ENCODE results near the gene VPS45. TPM values are rescaled to one million over a fixed set of nuclear protein-coding genes. Genes with fewer than 3 reads are reported as not detected.

The VPS45 gene
- total and polyA plus RNA-seq, 3 donors from 2014 or later, result 28.4 to 50.7 (median 50.3) TPM

DNA sequence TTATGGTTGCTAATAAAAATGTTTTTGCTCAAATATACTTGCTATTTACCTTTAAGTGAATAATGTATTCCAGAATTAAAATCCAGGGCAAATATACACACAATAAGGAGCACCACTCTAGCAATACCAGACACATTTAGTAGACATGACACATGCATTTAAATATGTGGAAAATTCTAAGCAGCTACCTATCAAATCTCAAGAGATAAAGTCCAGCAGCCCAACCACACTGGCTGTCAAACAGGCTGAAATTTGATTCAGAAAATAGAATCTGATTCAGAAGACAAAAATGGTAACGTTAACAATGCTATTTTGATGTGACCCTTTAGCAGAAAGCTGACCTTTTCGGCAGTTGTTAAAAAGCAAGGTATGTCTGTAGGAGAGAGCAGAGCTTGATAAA, 124.4 kb downstream of the VPS45 start:
- intact Hi-C loops (cut with DNase I; ENCODE audit: low total_unique reads), result no loop called here
- DNase-seq, result no peak

GRCh38 chr1:150194381-150195031, 126.9 kb downstream of the VPS45 start:
- H3K4me1 ChIP-seq, result no peaks in the 10 kb centered on the region
- no peak overlapping the region for H3K4me3 ChIP-seq
- H3K27me3 ChIP-seq, result no peaks in the 10 kb centered on the region
- TF ChIP-seq POLR2A (IDR thresholded peaks at IDR 0.05), result no peak
- TF ChIP-seq CTCF (IDR thresholded peaks at IDR 0.05), result no peak
- no peak for DNase-seq
- H3K9me3 ChIP-seq, result no peaks in the 10 kb centered on the region
- intact Hi-C loops (cut with DNase I; ENCODE audit: low total_unique reads), result no loop called here
- H3K27ac ChIP-seq, result no peak overlapping the region
- no peaks in the 10 kb centered on the region for H3K36me3 ChIP-seq (ENCODE audit: low read depth, missing control alignments)
- 74 to 76% methylated on average over 4 of the region's 4 CpGs for WGBS, 2 donors

More for the DNA sequence above, 124.4 kb downstream of the VPS45 start:
- TF ChIP-seq POLR2A (IDR thresholded peaks at IDR 0.05), result no peak
- no peak for TF ChIP-seq CTCF (IDR thresholded peaks at IDR 0.05)
- Histone ChIP-seq H3K9me3 (no peaks in the 10 kb centered on the region), H3K27ac (no peak overlapping the region), H3K4me3 (no peak overlapping the region), H3K27me3 (no peaks in the 10 kb centered on the region), H3K36me3 (ENCODE audit: low read depth, missing control alignments) (no peaks in the 10 kb centered on the region), H3K4me1 (no peaks in the 10 kb centered on the region)
- WGBS, 2 donors, result 54 to 62% methylated on average over 2 of the region's 2 CpGs

Other genes with a start within 250 kb of the VPS45 start
- 10 to 100 TPM; 30.6 to 33.5 TPM for gene BOLA1, start 168.2 kb upstream of the VPS45 start, total RNA-seq
- 16.7 TPM for gene BOLA1, start 168.2 kb upstream of the VPS45 start, polyA plus RNA-seq (ENCODE audit: insufficient read depth, low read depth, low replicate concordance)
- 1 to 10 TPM; 1.4 to 1.7 TPM for gene SV2A, start 149.9 kb upstream of the VPS45 start, total RNA-seq
- 2.3 TPM for gene SV2A, start 149.9 kb upstream of the VPS45 start, polyA plus RNA-seq (ENCODE audit: insufficient read depth, low read depth, low replicate concordance)
- gene SF3B4, start 140.0 kb upstream of the VPS45 start, total RNA-seq, result 10 to 100 TPM; 30.2 to 32.1 TPM
- gene SF3B4, start 140.0 kb upstream of the VPS45 start, polyA plus RNA-seq (ENCODE audit: insufficient read depth, low read depth, low replicate concordance), result 121 TPM
- 10 to 100 TPM; 39.8 to 50.4 TPM for gene MTMR11, start 130.9 kb upstream of the VPS45 start, total RNA-seq
- 20.5 TPM for gene MTMR11, start 130.9 kb upstream of the VPS45 start, polyA plus RNA-seq (ENCODE audit: insufficient read depth, low read depth, low replicate concordance)
- 10 to 100 TPM; 23.1 to 31.5 TPM for gene OTUD7B, start 57.0 kb upstream of the VPS45 start, total RNA-seq
- 30.3 TPM for gene OTUD7B, start 57.0 kb upstream of the VPS45 start, polyA plus RNA-seq (ENCODE audit: insufficient read depth, low read depth, low replicate concordance)
- gene PLEKHO1, start 82.1 kb downstream of the VPS45 start, total RNA-seq, result 100 to 1,000 TPM in 1 of 2 donors, 10 to 100 TPM in 1; 83.5 to 175 TPM
- gene PLEKHO1, start 82.1 kb downstream of the VPS45 start, polyA plus RNA-seq (ENCODE audit: insufficient read depth, low read depth, low replicate concordance), result 283 TPM
- gene ANP32E, start 168.3 kb downstream of the VPS45 start, total RNA-seq, result 10 to 100 TPM in 1 of 2 donors, 1 to 10 TPM in 1; 8.9 to 10.5 TPM
- gene ANP32E, start 168.3 kb downstream of the VPS45 start, polyA plus RNA-seq (ENCODE audit: insufficient read depth, low read depth, low replicate concordance), result 11.8 TPM
- gene CA14, start 190.0 kb downstream of the VPS45 start, total RNA-seq, result under 1 TPM in 1 of 2 donors, not detected in 1; 0.25 TPM
- 0.98 TPM for gene CA14, start 190.0 kb downstream of the VPS45 start, polyA plus RNA-seq (ENCODE audit: insufficient read depth, low read depth, low replicate concordance)
- gene APH1A, start 201.2 kb downstream of the VPS45 start, total RNA-seq, result 100 to 1,000 TPM in 1 of 2 donors, 10 to 100 TPM in 1; 64.0 to 102 TPM
- gene APH1A, start 201.2 kb downstream of the VPS45 start, polyA plus RNA-seq (ENCODE audit: insufficient read depth, low read depth, low replicate concordance), result 86.2 TPM
- 1 to 10 TPM; 2.9 to 7.0 TPM for gene C1orf54, start 205.0 kb downstream of the VPS45 start, total RNA-seq
- 23.7 TPM for gene C1orf54, start 205.0 kb downstream of the VPS45 start, polyA plus RNA-seq (ENCODE audit: insufficient read depth, low read depth, low replicate concordance)
- gene CIART, start 214.8 kb downstream of the VPS45 start, total RNA-seq, result 10 to 100 TPM; 10.3 to 10.6 TPM
- 11.8 TPM for gene CIART, start 214.8 kb downstream of the VPS45 start, polyA plus RNA-seq (ENCODE audit: insufficient read depth, low read depth, low replicate concordance)
- gene MRPS21, start 226.1 kb downstream of the VPS45 start, total RNA-seq, result 10 to 100 TPM; 43.5 to 45.8 TPM
- gene MRPS21, start 226.1 kb downstream of the VPS45 start, polyA plus RNA-seq (ENCODE audit: insufficient read depth, low read depth, low replicate concordance), result 72.2 TPM